Islet precursor cell (in vitro differentiated cells): ENCODE results near the gene CD180.

Experiments
- DNase-seq: peaks from one replicate; pipeline ENCODE4 v3.0.0-alpha.2; 2018

CD180 gene

GRCh38 chr5:67156976-67157583 is 39.5 kb downstream of the CD180 start:
- DNase-seq: no peak

DNA sequence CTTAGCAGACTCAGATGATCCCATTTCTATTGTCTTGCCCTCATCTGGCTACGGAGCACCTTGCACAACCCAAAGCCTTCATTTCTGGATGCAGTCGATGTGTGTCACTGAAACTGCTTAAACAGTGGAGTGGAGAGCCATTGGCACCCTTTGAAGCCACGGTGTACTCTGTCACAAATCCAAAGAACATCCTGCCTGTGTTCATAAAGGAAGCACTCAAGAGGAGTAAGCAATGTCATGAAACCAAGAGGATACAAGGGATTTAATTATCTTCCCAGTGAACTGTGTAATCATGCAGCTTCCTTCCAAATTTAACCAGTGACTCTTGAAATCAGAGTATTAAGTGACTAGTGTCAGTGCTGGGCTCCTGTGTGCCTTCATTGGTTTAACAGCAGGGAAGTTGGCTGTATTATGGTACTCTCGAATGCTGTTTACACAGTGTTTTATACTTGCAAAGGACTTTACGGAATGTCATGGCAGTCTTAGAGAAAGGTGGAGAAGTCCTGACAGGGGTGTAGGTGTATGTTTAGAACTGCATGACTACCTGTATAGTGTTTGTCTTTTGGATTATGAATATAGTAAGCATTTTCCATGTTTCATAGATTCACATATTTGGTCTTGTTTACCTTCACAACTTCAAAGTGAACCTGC is 41.9 kb downstream of the CD180 start:
- no peak for DNase-seq

- DNase-seq: no peak
Measured at GRCh38 chr5:67153292-67153691, 43.3 kb downstream of the CD180 start.

- no peak for DNase-seq
Measured at GRCh38 chr5:67152400-67152799, 44.2 kb downstream of the CD180 start.

DNA sequence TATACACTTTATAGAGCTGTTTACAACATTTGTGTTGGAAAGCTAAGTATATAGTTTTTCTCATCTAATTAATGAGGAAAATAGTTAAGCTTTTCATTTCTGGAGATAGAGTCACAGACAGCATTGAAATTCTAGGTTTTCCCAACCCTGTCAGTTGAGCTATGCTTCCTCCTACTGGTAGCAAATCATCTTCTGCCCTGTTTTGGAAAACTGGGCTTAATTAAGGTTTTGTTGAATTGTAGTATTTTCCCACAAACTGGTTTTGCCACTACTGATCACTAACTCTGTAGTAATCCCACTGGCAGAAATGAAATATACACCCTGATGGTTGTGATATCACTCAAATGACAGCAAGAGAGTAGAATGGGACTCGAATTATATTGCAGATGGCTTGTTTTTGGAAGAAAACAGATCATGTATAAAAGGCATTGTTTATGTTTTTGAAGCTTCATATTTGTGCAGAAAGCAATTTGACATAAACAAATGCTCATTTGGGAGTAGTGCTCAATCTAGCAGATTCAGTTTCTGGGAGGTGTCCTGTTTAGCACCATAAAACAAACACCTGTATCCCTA is 46.6 kb downstream of the CD180 start:
- DNase-seq: no peak

- no peak for DNase-seq
Measured at GRCh38 chr5:67149057-67149950, 47.3 kb downstream of the CD180 start.

GRCh38 chr5:67147760-67148159 is 48.8 kb downstream of the CD180 start:
- no peak for DNase-seq

DNA sequence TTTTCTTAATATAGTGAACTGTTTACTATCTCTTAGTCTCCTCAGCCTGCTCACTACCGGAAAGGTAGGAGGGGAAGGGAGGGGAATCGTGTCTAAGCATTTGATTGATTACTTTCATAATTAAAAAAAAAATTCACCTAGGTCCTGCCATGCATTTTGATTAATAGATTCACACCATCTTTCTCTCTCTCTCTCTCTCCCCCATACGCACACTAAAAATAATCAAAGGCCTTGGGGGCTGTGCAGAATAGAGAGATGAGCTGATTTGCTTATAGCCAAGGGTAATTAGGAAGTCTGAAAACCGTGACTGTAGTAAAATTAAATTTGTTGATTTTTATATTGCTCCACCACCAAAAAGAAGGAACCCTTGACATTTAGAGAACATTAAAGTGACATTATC is 49.6 kb downstream of the CD180 start:
- no peak for DNase-seq

DNA sequence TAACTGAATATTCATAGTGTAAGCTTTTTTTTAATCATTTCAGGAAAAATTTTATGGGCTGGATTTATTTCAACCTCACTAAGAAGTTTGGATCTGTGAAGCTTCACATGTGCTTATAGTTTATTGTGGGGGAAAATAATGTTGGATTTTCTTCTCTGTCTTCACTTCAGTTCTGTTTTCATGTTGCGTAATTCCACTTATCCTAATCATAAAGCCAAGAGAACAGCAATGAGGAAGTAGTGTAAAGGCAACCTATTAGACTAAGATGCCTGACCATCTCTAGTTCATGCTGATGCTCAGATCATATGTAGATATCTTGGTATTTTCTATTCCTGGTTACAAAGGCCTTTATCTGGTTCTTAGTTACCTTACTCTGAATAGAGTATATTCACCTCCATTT is 50.0 kb downstream of the CD180 start:
- no peak for DNase-seq

DNA sequence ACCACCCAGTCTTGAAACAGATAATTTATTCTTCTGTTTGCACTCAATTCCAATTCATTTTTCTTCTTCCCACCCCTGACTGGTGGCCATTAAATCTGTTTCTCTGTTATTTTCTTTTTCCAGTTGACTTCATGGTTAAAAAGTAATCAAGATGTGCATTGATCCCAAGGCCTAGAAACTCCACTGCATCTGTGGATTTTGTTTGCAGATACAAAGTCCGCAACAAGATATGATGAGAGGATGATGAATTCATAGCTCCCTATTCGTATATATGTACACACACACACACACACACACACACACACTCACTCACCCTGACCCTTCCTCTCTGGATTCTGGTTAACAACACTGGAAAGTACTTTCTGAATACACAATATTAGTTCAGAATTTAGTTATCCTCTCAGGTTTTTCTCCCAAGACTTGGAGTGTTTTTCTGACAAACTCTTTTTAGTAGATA is 52.4 kb downstream of the CD180 start:
- no peak for DNase-seq

DNA sequence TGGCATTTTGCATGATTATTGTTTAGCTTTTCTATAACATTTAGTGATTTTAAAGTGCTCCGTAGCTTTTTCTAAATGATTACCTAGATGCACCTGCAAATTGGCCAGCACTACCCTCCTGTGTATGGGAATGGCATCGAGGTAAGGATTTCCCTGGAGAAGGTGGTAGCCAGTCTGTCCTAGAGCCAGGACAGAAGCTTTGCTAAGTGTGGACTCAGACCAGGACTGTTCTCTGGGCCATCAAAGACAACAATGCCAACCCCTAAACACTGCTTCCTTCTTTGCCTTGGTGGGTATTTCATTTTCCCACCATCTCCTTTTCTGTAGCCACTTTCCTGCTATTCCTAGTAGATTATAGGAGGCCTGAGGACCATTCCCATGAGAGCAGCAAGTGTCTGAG is 53.0 kb downstream of the CD180 start:
- no peak for DNase-seq

- DNase-seq: no peak
Measured at GRCh38 chr5:67142816-67143215, 53.8 kb downstream of the CD180 start.

GRCh38 chr5:67141644-67142043 is 55.0 kb downstream of the CD180 start:
- no peak for DNase-seq

DNA sequence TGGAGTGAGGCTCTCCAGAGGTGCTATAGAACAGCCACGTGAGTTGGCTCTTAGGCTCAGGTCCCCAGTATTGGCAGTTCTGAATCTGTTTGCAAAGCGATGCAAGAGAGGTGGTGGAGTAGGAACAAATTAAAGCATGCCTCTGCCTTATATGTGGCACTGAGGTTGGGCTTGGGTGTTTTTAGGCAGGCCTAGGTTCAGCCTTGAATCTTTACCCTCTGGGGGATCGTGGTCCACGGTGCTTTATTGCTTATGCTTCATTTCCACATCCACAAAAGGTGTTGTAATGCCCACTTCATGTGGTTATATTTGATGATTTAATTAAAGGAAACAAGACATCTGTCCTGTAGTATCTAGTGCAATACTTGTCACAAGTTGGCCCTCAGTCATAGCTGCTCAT is 56.2 kb downstream of the CD180 start:
- no peak for DNase-seq

- DNase-seq: no peak
Measured at GRCh38 chr5:67139030-67139429, 57.6 kb downstream of the CD180 start.

DNA sequence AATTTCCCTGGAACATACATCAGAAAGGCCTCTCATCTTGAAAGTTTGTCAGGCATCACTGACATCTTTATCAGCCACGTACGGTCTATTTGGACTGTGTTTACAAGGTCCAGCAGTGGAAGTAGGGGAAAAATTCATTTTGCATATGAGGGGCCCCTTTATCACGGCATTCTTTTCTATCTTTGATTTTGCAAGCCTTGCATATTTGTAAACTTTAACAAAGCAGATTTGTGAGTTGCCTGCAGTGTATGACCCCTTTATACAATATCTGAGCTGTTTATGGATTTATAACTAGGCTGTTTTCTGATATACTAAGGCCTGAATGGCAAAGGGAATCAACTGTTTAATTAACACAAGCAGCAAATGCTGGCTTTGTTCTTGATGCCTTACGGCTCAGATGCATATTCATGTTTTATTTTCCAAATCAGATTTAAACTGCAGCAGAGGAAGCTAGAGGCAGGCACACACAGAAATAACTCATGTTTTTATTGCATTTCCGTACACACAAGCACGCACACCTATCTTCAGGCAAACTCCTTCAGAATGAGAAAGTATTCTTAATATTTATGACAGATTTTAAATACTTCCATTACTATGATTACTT is 61.1 kb downstream of the CD180 start:
- DNase-seq: no peak

- DNase-seq: no peak
Measured at GRCh38 chr5:67133776-67134175, 62.8 kb downstream of the CD180 start.

- no peak for DNase-seq
Measured at GRCh38 chr5:67133217-67133616, 63.4 kb downstream of the CD180 start.

DNA sequence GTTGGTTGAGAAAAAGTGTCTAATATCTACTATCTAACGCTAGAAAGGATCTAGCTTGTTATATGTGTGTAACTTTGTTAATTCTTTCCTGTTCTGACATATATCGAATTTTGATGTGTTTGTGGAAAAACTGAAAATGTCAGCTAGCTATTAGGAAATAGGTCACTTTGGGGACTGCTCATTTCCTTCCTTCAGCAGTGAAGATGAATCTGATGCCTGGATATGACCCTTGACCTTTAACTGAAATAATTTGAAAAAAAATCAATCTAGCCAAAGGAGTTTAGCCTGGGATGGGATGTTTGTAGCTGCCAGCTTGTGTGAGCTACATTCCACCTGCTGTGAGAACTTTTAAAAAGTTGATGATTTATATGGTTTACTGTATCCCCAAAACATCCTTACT is 66.8 kb downstream of the CD180 start:
- DNase-seq: no peak
